Large intestine (tissue), 3 donors: ENCODE measurements around the gene PSTPIP1. TPM values are rescaled to one million over a fixed set of nuclear protein-coding genes. Genes with fewer than 3 reads are reported as not detected.
"Not testable (repeated sequence)": the region's sequence is repeated elsewhere in the genome, so short reads cannot be mapped to it uniquely, and the experiment has no call there.

Experiments used
- DNase-seq, 2 donors: peaks; one replicate each; pipeline versions ENCODE4 v3.0.0 to v3.0.0-alpha.2; 2013
- H3K27ac ChIP-seq: one replicate; pipeline ENCODE4 v1.5.1; 2013; ENCODE audit warnings: low read length
- H3K27me3 ChIP-seq: 2 replicates; pipeline ENCODE4 v1.6.1; 2013; ENCODE audit warnings: low read length; ENCODE audit not compliant: control insufficient read depth, insufficient read depth
- H3K36me3 ChIP-seq: 2 replicates; pipeline ENCODE4 v1.6.1; 2013; ENCODE audit warnings: low read length; ENCODE audit not compliant: control insufficient read depth, insufficient read depth
- H3K4me1 ChIP-seq: one replicate; pipeline ENCODE4 v1.6.1; 2013; ENCODE audit warnings: low read length; ENCODE audit not compliant: control insufficient read depth, insufficient read depth
- H3K4me3 ChIP-seq: one replicate; pipeline ENCODE4 v1.5.1; 2013; ENCODE audit warnings: low read length
- H3K9me3 ChIP-seq: one replicate; pipeline ENCODE4 v1.6.1; 2013; ENCODE audit warnings: mild to moderate bottlenecking, low read depth, low read length, moderate library complexity; ENCODE audit not compliant: control insufficient read depth
- WGBS: methylation state at CpG from one replicate; pipeline ENCODE4 v1.1.5; 2013; ENCODE audit warnings: low lambda C conversion rate; ENCODE audit not compliant: insufficient coverage; 5-methylcytosine and 5-hydroxymethylcytosine counted together
- polyA plus RNA-seq: library from polyadenylated mRNA; unstranded; fragments of 120-200 nt; gene quantifications from one replicate; pipeline ENCODE4 v1.2.1, GENCODE V29; 2013

Gene PSTPIP1
- polyA plus RNA-seq, 1 donor, result 3.1 TPM

DNA sequence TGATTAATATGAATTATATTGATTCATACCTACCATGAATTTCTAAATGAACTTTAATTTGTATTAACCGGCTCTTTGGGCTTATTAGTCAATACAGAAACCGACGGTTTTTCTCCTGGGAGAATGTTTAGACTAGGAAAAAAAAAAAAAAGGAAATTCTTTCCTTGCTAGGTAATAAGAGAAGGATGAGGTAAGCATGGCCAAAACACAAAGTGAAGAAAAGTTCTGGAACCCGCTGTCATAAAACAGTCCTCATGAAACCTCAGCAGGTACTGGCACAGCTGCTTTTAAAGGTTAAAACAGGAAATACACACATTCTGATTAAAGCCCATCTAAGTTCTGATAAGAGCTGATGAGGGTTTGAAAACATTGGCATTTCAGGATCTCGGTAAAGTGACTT lies 30.8 kb upstream of the PSTPIP1 start:
- Histone ChIP-seq H3K27me3 (peaks cover 4% of the 10 kb centered on the region), H3K4me1 (no peaks in the 10 kb centered on the region), H3K27ac (no peak overlapping the region), H3K36me3 (no peaks in the 10 kb centered on the region), H3K4me3 (no peak overlapping the region), H3K9me3 (no peaks in the 10 kb centered on the region)
- WGBS, result 33% methylated on average over 3 of the region's 5 CpGs
- no peak for DNase-seq

- H3K4me1 ChIP-seq, result not testable (repeated sequence)
These were observed 28.9 kb upstream of the PSTPIP1 start for GRCh38 chr15:76966051-76966450.

DNA sequence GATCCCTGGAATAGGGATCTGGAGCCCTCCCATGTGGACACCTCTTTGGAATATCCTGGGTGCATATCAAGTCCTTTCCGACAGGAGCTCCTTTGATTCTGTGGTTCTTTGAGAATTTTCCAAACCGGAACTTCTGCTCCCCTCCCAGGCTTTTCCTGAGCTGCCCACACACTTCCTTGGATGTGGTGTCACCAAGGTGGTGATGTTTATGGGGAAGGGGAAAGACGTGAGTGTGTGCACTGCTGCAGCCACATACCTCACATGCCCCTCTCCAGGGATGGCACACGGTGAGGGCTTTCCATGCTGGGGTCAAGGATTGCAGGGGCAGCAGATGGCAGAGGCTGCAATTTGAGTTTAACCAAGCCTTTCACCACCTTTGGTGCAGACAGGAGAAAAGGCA lies 27.9 kb upstream of the PSTPIP1 start:
- Histone ChIP-seq H3K9me3 (no peaks in the 10 kb centered on the region), H3K4me1 (no peaks in the 10 kb centered on the region), H3K27me3 (peaks cover 4% of the 10 kb centered on the region), H3K4me3 (no peak overlapping the region), H3K36me3 (no peaks in the 10 kb centered on the region), H3K27ac (no peak overlapping the region)
- no CpG with 5 or more reads among the region's 4 CpGs for WGBS
- DNase-seq, result no peak

More at GRCh38 chr15:76966051-76966450, 28.9 kb upstream of the PSTPIP1 start:
- DNase-seq, H3K4me3 ChIP-seq, H3K9me3 ChIP-seq, H3K36me3 ChIP-seq, H3K27me3 ChIP-seq, H3K27ac ChIP-seq: not testable (repeated sequence)
- 92% methylated on average over 2 of the region's 7 CpGs for WGBS

DNA sequence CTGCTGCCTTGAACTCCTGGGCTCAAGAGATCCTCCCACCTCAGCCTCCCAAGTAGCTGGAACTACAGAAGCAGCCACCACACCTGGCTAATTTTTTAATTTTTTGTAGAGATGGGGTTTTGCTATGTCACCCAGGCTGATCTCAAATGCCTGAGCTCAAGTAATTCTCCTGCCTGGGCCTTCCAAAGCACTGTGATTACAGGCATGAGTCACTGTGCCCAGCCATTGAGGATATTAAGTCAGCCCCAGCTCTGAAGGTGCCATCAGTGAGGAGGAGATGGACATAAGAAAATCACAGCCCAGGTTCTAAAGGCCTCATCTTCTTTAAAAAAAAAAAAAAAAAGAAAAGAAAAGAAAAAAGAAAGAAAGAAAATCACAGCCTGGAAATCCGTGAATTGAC lies 26.6 kb upstream of the PSTPIP1 start:
- 100% methylated on average over 1 of the region's 1 CpG for WGBS
- no peaks in the 10 kb centered on the region for H3K9me3 ChIP-seq
- H3K4me3 ChIP-seq, result no peak overlapping the region
- no peak for DNase-seq
- H3K27me3 ChIP-seq, result peaks cover 9% of the 10 kb centered on the region
- H3K4me1 ChIP-seq, result no peaks in the 10 kb centered on the region
- H3K36me3 ChIP-seq, result no peaks in the 10 kb centered on the region
- H3K27ac ChIP-seq, result no peak overlapping the region

DNA sequence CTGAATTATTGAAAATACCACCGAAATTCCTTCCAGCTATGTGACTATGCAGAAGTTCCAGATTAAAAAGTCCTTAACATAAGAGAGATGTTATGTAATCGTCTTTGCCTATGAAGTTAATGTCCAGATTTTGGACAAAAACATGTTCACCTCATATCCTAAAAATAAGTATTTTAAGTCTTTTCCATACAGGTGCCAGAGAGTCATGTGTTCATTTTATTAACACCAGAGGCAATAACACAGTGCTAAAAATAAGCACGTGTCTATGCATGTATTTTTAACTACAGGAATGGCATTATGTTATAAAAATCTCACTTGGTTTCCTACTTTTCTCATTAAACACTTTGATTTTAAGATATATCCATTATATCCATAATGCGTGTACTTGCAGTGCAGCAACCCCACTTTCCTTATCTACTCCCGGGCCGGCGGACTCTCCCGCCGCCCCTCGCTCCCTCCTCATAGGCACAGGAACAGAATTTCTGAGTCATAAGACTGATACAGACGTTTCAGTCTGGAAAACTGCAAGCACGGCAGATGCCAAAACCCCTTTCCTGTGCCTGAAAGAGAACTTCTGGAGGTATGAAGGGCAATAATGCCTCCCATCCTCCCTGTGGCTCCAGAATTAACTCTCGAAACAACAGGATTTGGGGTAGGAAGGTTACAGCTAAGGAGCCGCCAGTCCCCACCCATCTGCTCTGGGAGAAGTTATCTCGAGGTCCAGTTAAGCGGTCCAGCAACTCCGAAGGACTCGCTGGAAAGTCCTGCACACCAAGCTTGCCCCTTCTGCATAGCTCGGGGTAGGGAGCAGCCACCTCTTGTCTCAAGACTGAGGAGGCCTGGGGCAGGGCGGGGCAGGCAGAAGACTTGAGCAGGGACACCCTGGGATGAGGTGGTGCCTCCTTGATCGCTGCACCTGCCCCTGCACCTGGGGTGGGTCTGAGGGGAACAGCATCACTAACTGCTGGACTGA lies 22.3 kb upstream of the PSTPIP1 start:
- H3K36me3 ChIP-seq, result no peaks in the 10 kb centered on the region
- H3K4me1 ChIP-seq, result no peaks in the 10 kb centered on the region
- no peak overlapping the region for H3K4me3 ChIP-seq
- 37% methylated on average over 2 of the region's 21 CpGs for WGBS
- no peaks in the 10 kb centered on the region for H3K9me3 ChIP-seq
- peaks cover 7% of the 10 kb centered on the region for H3K27me3 ChIP-seq
- DNase-seq, result peak in 1 of 2 donors; percentile 25
- H3K27ac ChIP-seq, result no peak overlapping the region

DNA sequence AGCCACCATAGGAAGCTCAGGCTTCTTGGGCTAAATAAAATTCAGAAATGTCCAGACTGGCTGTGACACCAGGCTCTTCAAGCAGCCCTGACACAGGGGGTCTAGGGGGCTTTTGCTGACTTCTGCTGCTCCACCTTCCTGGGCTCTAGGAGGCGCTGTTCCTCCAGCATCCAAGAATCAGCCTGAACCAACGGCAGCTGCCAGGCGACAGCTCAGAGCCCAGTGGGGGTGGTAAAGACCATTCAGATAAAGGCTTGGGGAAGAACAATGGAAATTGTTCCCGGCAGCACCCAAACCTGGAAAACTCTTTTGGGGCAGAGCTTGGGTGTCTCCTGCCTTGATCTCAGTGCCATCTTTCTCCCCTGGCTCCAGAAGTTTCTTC lies 21.6 kb upstream of the PSTPIP1 start:
- no peaks in the 10 kb centered on the region for H3K9me3 ChIP-seq
- no CpG with 5 or more reads among the region's 4 CpGs for WGBS
- no peak overlapping the region for H3K27ac ChIP-seq
- no peaks in the 10 kb centered on the region for H3K4me1 ChIP-seq
- peaks cover 7% of the 10 kb centered on the region for H3K27me3 ChIP-seq
- H3K36me3 ChIP-seq, result no peaks in the 10 kb centered on the region
- peak in 1 of 2 donors; percentile 13 for DNase-seq
- no peak overlapping the region for H3K4me3 ChIP-seq

DNA sequence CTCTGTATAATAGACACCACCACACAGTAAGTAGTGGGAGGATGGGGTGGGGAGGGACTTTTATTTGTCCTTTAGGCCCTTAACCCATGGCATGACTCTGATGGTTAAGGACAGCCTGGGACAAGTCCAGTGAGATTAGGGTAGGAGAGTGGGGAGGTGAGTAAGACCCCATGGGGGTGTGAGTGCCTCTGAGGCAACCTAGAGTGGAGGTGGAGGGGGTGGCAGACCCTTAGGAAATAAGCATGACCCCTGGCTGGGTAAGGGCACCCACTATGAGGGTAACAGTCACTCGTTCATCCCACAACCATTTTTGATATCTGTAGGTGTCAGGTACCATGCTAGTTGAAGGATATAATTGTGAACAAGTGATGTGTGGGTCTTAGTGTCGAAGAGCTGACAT lies 21.0 kb upstream of the PSTPIP1 start:
- Histone ChIP-seq H3K27ac (no peak overlapping the region), H3K27me3 (peaks cover 7% of the 10 kb centered on the region), H3K36me3 (no peaks in the 10 kb centered on the region), H3K4me1 (no peaks in the 10 kb centered on the region), H3K9me3 (peaks cover 5% of the 10 kb centered on the region), H3K4me3 (no peak overlapping the region)
- 86% methylated on average over 1 of the region's 2 CpGs for WGBS
- DNase-seq, result no peak

DNA sequence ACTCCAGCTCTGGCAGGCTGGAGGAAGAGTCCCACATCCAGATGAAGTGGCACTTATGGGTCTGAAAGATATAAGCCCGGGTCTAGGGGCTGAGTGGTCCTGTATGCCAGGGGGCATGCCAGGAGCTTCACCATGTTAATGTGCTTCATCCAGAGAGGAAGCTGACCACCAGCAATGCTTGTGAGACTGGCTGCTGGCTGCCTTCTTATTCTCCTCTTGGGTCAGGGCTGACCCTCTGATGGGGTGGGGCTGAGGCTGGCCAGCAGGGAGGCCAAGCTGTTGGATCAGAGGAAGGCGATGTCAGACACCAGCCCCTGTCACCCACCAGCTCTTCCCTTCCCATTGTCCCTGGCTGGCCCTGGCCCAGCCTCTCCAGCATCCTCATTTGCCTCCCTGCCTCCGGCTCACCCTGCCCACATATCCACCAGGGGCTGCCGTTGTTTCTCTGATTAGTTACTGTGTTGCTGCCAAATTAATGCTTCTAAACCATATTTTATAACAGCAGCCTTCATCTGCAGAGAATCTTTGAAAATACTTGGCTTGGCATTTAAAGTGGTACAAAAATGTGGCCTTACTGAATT lies 20.4 kb upstream of the PSTPIP1 start:
- H3K9me3 ChIP-seq, result peaks cover 10% of the 10 kb centered on the region
- 47% methylated on average over 2 of the region's 4 CpGs for WGBS
- no peak overlapping the region for H3K4me3 ChIP-seq
- no peak for DNase-seq
- peaks cover 7% of the 10 kb centered on the region for H3K27me3 ChIP-seq
- H3K4me1 ChIP-seq, result no peaks in the 10 kb centered on the region
- no peak overlapping the region for H3K27ac ChIP-seq
- no peaks in the 10 kb centered on the region for H3K36me3 ChIP-seq

- H3K36me3 ChIP-seq, result no peaks in the 10 kb centered on the region
- H3K27ac ChIP-seq, result no peak overlapping the region
- no CpG with 5 or more reads among the region's 1 CpG for WGBS
- H3K9me3 ChIP-seq, result peaks cover 10% of the 10 kb centered on the region
- H3K4me3 ChIP-seq, result no peak overlapping the region
- DNase-seq, result no peak
- H3K27me3 ChIP-seq, result peaks cover 7% of the 10 kb centered on the region
- H3K4me1 ChIP-seq, result no peaks in the 10 kb centered on the region
These were observed 18.8 kb upstream of the PSTPIP1 start for GRCh38 chr15:76976141-76976540.

DNA sequence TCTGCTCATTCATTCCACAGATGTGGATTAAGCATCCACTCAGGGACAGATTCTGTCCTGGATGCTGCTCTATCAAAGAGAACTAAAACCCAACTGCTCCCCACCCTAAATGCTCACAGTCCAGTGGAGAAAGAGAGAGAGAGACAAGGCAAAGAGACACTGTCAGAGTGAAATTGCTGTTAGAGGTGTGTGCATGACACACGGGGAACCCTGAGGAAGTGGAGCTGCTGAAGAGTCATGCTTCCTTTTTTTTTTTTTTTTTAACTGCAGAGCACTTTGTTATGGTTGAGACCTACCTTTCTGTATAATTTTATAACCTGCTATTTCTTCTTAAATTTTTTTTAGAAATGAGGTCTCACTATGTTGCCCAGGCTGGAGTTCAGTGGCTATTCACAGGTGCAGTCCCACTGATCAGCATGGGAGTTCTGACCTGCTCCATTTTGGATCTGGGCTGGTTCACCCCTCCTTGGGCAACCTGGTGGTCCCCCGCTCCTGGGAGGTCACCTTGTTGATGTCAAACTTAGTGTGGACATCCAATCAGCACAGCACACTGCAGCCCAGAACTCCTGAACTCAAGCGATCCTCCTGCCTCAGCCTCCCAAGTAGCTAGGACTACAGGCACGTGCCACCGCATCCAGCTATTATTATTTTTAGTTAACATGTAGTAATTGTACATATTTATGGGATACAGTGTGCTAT lies 18.2 kb upstream of the PSTPIP1 start:
- Histone ChIP-seq H3K36me3 (no peaks in the 10 kb centered on the region), H3K27me3 (peaks cover 7% of the 10 kb centered on the region), H3K9me3 (peaks cover 10% of the 10 kb centered on the region), H3K27ac (no peak overlapping the region), H3K4me1 (no peaks in the 10 kb centered on the region), H3K4me3 (no peak overlapping the region)
- no peak for DNase-seq
- no CpG with 5 or more reads among the region's 5 CpGs for WGBS
